HL-60 (cell line): ENCODE data around the gene TOPORS.

Experiments
- CTCF ChIP-seq: IDR thresholded peaks from one replicate; pipeline ENCODE4 v1.5.1; 2011; ENCODE audit warnings: low read length, control low read depth, inconsistent platforms; ENCODE audit not compliant: insufficient read depth
- SPI1 ChIP-seq: IDR thresholded peaks from 2 replicates; pipeline ENCODE4 v1.6.1; 2012; ENCODE audit warnings: low read depth, mild to moderate bottlenecking, borderline replicate concordance

- TF ChIP-seq CTCF (no peak), SPI1 (no peak)
These were observed 54.5 kb downstream of the TOPORS start for GRCh38 chr9:32497921-32498320.
